Naive thymus-derived CD4-positive, alpha-beta T cell (primary cell): ENCODE data around the gene SPC24. TPM values are rescaled to one million over a fixed set of nuclear protein-coding genes. Genes with fewer than 3 reads are reported as not detected.

Experiments used
- ATAC-seq: fragments of 150-1000 bp; cut with Tn5 transposase; 2 replicates; pipeline ENCODE4 v1.10.0; 2021; ENCODE audit warnings: mild to moderate bottlenecking, moderate library complexity
- CTCF ChIA-PET: fragments of 350-600 bp; sonication (Branson Sonifier 250); formaldehyde crosslinking; loops from one replicate; lab custom pipeline; 2021; ENCODE audit warnings: antibody characterized with exemption; lab: Charles Lee
- POLR2A ChIA-PET: fragments of 350-600 bp; sonication (Branson Sonifier 250); formaldehyde crosslinking; loops from one replicate; lab custom pipeline; 2021; ENCODE audit warnings: antibody characterized with exemption, inconsistent platforms; lab: Charles Lee
- DNase-seq, 9 donors: peaks; one replicate each; pipeline versions ENCODE4 v3.0.0 to v3.0.0-alpha.2; 2020 to 2022; ENCODE audit warnings: mixed read lengths in 1 of 9
- H3K27ac ChIP-seq: one replicate; pipeline ENCODE4 v1.7.0; 2013; ENCODE audit warnings: mild to moderate bottlenecking, low read depth, low read length, moderate library complexity
- H3K27me3 ChIP-seq, 2 donors: one replicate each; pipeline ENCODE4 v1.7.0; 2013; ENCODE audit warnings: low read length in 2 of 2, mild to moderate bottlenecking in 2 of 2, moderate library complexity in 2 of 2; ENCODE audit not compliant: control insufficient read depth in 2 of 2, insufficient read depth in 2 of 2
- H3K36me3 ChIP-seq, 3 experiments: 1 replicate in 2 of 3; 2 replicates in 1 of 3; pipeline ENCODE4 v1.7.0; 2013; ENCODE audit warnings: low read length in 3 of 3, mild to moderate bottlenecking in 3 of 3, moderate library complexity in 1 of 3; ENCODE audit not compliant: insufficient read depth in 3 of 3, control insufficient read depth in 2 of 3
- H3K4me1 ChIP-seq, 2 donors: one replicate each; pipeline ENCODE4 v1.7.0; 2013; ENCODE audit warnings: low read length in 2 of 2, mild to moderate bottlenecking in 2 of 2, moderate library complexity in 1 of 2; ENCODE audit not compliant: control insufficient read depth in 2 of 2, insufficient read depth in 2 of 2
- H3K4me3 ChIP-seq: 2 replicates; pipeline ENCODE4 v1.7.0; 2013; ENCODE audit warnings: mild to moderate bottlenecking, low read length
- H3K9me3 ChIP-seq, 3 experiments: 1 replicate in 2 of 3; 2 replicates in 1 of 3; pipeline ENCODE4 v1.7.0; 2013; ENCODE audit warnings: low read length in 3 of 3; ENCODE audit not compliant: control insufficient read depth in 2 of 3
- H3K27ac Mint-ChIP-seq, 9 donors: one replicate each; pipeline ENCODE4 v1.8.0; 2020 to 2022; ENCODE audit warnings: mixed read lengths in 9 of 9, mild to moderate bottlenecking in 8 of 9, moderate library complexity in 5 of 9, inconsistent platforms in 2 of 9
- H3K27me3 Mint-ChIP-seq, 5 donors: one replicate each; pipeline ENCODE4 v1.8.0; 2021 to 2022; ENCODE audit warnings: mixed read lengths in 5 of 5, mild to moderate bottlenecking in 1 of 5
- H3K36me3 Mint-ChIP-seq, 5 donors: one replicate each; pipeline ENCODE4 v1.8.0; 2020 to 2022; ENCODE audit warnings: mixed read lengths in 5 of 5, mild to moderate bottlenecking in 3 of 5, inconsistent platforms in 1 of 5
- H3K4me1 Mint-ChIP-seq, 7 donors: one replicate each; pipeline ENCODE4 v1.8.0; 2020 to 2022; ENCODE audit warnings: mixed read lengths in 7 of 7, mild to moderate bottlenecking in 3 of 7, inconsistent platforms in 1 of 7
- H3K4me3 Mint-ChIP-seq, 10 donors: one replicate each; pipeline ENCODE4 v1.8.0; 2020 to 2022; ENCODE audit warnings: mild to moderate bottlenecking in 10 of 10, mixed read lengths in 10 of 10, moderate library complexity in 6 of 10, inconsistent platforms in 2 of 10
- H3K9me3 Mint-ChIP-seq, 11 donors: one replicate each; pipeline ENCODE4 v1.8.0; 2020 to 2022; ENCODE audit warnings: mixed read lengths in 11 of 11, mild to moderate bottlenecking in 4 of 11, inconsistent platforms in 1 of 11, moderate library complexity in 1 of 11
- intact Hi-C, 2 donors: fragments of 100-400 bp; cut with micrococcal nuclease; formaldehyde crosslinking; loops; one replicate each; pipeline ENCODE4 v1.15.1; 2023
- polyA plus RNA-seq, 2 donors: library from polyadenylated mRNA; unstranded; fragments of 300-500 nt; fragmentation: Illumina TruSeq; gene quantifications; one replicate each; pipeline ENCODE4 v1.2.3, GENCODE V29; 2021
- total RNA-seq, 6 experiments: library from RNA in 5 of 6; stranded (reverse) in 5 of 6; gene quantifications; 1 replicate in 5 of 6; 2 replicates in 1 of 6; pipeline ENCODE4 v1.2.3 and lab custom pipeline; 2021 to 2026

SPC24 gene
- total and polyA plus RNA-seq, 7 experiments from 2014 or later: 0.33 to 45.4 (median 1.4) TPM; not detected in 1

- H3K27ac Mint-ChIP-seq: peak overlapping the region in 8 of 9 donors; percentile 37 to 81 (median 66)
- ChIA-PET CTCF (interaction anchor here (0.6 to 1.7 kb wide), 8 partner anchors 9 to 1087 kb away, joined by 3 to 8 read pairs (median 4); no protein-coding TSS in a partner anchor), POLR2A (interaction anchor here (0.6 to 0.7 kb wide), 2 partner anchors 460 to 754 kb away, joined by 3 to 4 read pairs; no protein-coding TSS in a partner anchor)
- H3K36me3 Mint-ChIP-seq: peaks cover 0 to 5% (median 0%) of the 10 kb centered on the region in 5 donors
- peaks cover 4 to 12% of the 10 kb centered on the region in 2 donors for H3K4me1 ChIP-seq
- peak overlapping the region; percentile 52 for H3K4me3 ChIP-seq
- intact Hi-C loops: loop anchor here (1.0 kb wide), 3 partner anchors 66 to 450 kb away; no protein-coding TSS in a partner anchor
- no peaks in the 10 kb centered on the region for H3K9me3 Mint-ChIP-seq
- H3K9me3 ChIP-seq: no peaks in the 10 kb centered on the region
- H3K27me3 ChIP-seq: no peaks in the 10 kb centered on the region
- no peaks in the 10 kb centered on the region for H3K27me3 Mint-ChIP-seq
- H3K36me3 ChIP-seq: no peaks in the 10 kb centered on the region
- peak; percentile 81 for ATAC-seq
- H3K4me1 Mint-ChIP-seq: peaks cover 7 to 23% (median 11%) of the 10 kb centered on the region in 7 donors
- H3K4me3 Mint-ChIP-seq: peak overlapping the region; percentile 76 to 90 (median 86)
- peak; percentile 27 to 64 (median 56) for DNase-seq
- no peak overlapping the region for H3K27ac ChIP-seq
Measured at GRCh38 chr19:11137542-11138384, 17.8 kb downstream of the SPC24 start.

DNA sequence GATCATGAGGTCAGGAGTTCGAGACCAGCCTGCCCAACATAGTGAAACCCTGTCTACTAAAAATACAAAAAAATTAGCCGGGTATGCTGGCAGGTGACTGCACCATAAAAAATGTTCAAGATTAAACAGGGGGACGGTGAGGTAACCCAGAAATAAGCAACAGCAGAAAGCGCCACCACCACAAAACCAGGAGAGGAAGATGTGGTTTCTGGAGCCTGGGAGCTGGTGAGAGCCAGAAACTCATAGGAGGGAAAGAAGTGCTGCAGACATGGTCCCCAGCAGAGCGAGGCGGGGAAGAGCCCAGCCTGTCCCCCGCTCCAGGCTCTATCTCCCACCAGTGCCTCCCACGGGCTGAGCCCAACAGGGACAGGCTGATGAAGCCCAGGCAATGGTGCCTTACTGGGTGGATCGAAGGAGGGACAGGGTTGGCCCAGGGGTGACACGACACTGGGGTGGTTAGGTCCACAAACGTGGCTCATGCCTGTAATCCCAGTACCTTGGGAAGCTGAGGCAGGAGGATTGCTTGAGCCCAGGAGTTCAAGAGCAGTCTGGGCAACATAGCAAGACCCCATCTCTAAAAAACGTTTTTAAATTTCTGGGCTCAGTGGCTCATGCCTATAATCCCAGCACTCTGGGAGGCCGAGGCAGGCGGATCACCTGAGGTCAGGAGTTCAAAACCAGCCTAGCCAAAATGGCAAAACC, 19.0 kb downstream of the SPC24 start:
- ChIA-PET POLR2A (no interaction called here), CTCF (interaction anchor here (1.7 kb wide), 1 partner anchor 101 kb away, joined by 8 read pairs; no protein-coding TSS in a partner anchor)
- Histone ChIP-seq H3K9me3 (no peaks in the 10 kb centered on the region), H3K4me3 (no peak overlapping the region), H3K27me3 (no peaks in the 10 kb centered on the region), H3K27ac (no peak overlapping the region), H3K4me1 (peaks cover 4 to 9% of the 10 kb centered on the region in 2 donors), H3K36me3 (peaks cover 0 to 7% (median 0%) of the 10 kb centered on the region in 3 experiments)
- Mint-ChIP-seq H3K4me3 (peak overlapping the region in 4 of 10 donors; percentile 61 to 87 (median 86)), H3K4me1 (peaks cover 7 to 23% (median 11%) of the 10 kb centered on the region in 7 donors), H3K9me3 (no peaks in the 10 kb centered on the region), H3K36me3 (peaks cover 0 to 11% (median 5%) of the 10 kb centered on the region in 5 donors), H3K27ac (peak overlapping the region in 3 of 9 donors; percentile 14 to 64 (median 28)), H3K27me3 (no peaks in the 10 kb centered on the region)
- intact Hi-C loops: loop anchor here (1.0 kb wide), 2 partner anchors 67 to 346 kb away; no protein-coding TSS in a partner anchor
- ATAC-seq (no peak), DNase-seq (no peak)

DNA sequence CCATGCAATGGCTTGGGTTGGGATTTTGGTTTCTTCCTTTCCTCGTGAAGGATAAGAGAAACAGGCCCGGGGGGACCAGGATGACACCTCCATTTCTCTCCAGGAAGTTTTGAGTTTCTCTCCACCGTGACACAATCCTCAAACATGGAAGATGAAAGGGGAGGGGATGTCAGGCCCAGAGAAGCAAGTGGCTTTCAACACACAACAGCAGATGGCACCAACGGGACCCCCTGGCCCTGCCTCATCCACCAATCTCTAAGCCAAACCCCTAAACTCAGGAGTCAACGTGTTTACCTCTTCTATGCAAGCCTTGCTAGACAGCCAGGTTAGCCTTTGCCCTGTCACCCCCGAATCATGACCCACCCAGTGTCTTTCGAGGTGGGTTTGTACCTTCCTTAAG, 24.1 kb downstream of the SPC24 start:
- H3K9me3 ChIP-seq: no peaks in the 10 kb centered on the region
- no peak overlapping the region for H3K4me3 ChIP-seq
- intact Hi-C loops: loop anchor here (1.0 kb wide), 3 partner anchors 95 to 195 kb away; no protein-coding TSS in a partner anchor
- Mint-ChIP-seq H3K4me1 (peaks cover 0 to 13% (median 5%) of the 10 kb centered on the region in 7 donors), H3K36me3 (peaks cover 0 to 33% (median 14%) of the 10 kb centered on the region in 5 donors), H3K27ac (peak overlapping the region in 1 of 9 donors; percentile 72), H3K27me3 (no peaks in the 10 kb centered on the region), H3K9me3 (no peaks in the 10 kb centered on the region), H3K4me3 (no peak overlapping the region)
- peaks cover 0 to 45% (median 2%) of the 10 kb centered on the region in 3 experiments for H3K36me3 ChIP-seq
- CTCF ChIA-PET: interaction anchor here (4.2 kb wide), 1 partner anchor 96 kb away, joined by 32 read pairs; no protein-coding TSS in a partner anchor
- no peak for DNase-seq
- no peaks in the 10 kb centered on the region for H3K27me3 ChIP-seq
- H3K27ac ChIP-seq: no peak overlapping the region
- POLR2A ChIA-PET: no interaction called here
- H3K4me1 ChIP-seq: no peaks in the 10 kb centered on the region
- no peak for ATAC-seq

DNA sequence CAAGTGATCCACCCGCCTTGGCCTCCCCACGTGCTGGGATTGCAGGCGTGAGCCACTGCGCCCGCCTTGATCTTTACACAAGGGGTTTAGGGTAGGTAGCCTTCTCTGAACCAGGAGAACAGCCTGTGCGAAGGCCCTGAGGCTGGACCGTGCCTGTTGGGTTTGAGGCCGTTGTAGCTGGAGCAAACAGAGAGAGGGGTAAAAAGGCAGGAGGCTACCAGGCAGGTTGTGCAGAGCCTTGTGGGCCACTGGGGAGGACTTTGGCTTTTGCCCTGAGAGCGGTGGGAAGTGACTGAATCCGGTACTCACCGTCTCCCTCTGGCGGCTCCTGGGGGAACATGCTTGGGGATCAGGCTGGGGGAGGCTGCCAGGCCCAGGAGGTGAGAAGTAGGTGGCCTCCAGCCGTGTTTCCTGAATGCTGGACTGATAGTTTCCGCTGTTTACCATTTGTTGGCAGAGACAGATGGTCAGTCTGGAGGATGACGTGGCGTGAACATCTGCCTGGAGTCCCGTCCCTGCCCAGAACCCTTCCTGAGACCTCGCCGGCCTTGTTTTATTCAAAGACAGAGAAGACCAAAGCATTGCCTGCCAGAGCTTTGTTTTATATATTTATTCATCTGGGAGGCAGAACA, 24.6 kb downstream of the SPC24 start:
- intact Hi-C loops: loop anchor here (1.0 kb wide), 3 partner anchors 95 to 195 kb away; no protein-coding TSS in a partner anchor
- peak; percentile 87 for ATAC-seq
- Histone ChIP-seq H3K27me3 (no peaks in the 10 kb centered on the region), H3K4me3 (no peak overlapping the region), H3K27ac (no peak overlapping the region), H3K9me3 (no peaks in the 10 kb centered on the region), H3K4me1 (no peaks in the 10 kb centered on the region), H3K36me3 (peaks cover 0 to 47% (median 2%) of the 10 kb centered on the region in 3 experiments)
- peak; percentile 42 to 75 (median 64) for DNase-seq
- Mint-ChIP-seq H3K4me1 (peaks cover 0 to 9% (median 4%) of the 10 kb centered on the region in 7 donors), H3K27ac (peak overlapping the region in 3 of 9 donors; percentile 38 to 72 (median 45)), H3K27me3 (no peaks in the 10 kb centered on the region), H3K4me3 (no peak overlapping the region), H3K36me3 (peaks cover 0 to 38% (median 18%) of the 10 kb centered on the region in 5 donors), H3K9me3 (no peaks in the 10 kb centered on the region)
- POLR2A ChIA-PET: no interaction called here
- CTCF ChIA-PET: interaction anchor here (0.7 to 4.2 kb wide), 5 partner anchors 12 to 119 kb away, joined by 4 to 32 read pairs (median 6); no protein-coding TSS in a partner anchor

DNA sequence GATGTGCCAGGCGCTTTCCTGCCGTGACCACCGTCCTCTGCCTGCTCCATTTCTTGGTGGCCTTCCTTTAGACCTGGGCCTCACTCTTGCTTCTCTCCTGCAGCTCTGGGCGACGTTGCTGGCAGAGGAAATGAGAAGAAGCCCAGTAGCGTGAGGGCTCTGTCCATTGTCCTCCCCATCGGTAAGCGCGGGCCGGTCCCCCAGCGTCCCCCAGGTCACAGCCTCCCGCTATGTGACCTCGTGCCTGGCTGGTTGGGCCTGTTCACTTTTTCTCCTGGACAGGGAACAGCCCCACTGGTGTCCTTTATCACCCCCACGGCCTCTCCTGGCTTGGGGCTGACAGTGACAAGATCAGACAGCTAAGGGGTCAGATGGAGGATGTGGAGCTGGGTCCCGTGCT, 27.7 kb downstream of the SPC24 start:
- H3K27me3 Mint-ChIP-seq: no peaks in the 10 kb centered on the region
- Histone ChIP-seq H3K27me3 (no peaks in the 10 kb centered on the region), H3K4me3 (no peak overlapping the region), H3K27ac (no peak overlapping the region), H3K9me3 (no peaks in the 10 kb centered on the region), H3K36me3 (peaks cover 0 to 67% (median 9%) of the 10 kb centered on the region in 3 experiments), H3K4me1 (no peaks in the 10 kb centered on the region)
- DNase-seq (no peak), ATAC-seq (no peak)
- CTCF ChIA-PET: interaction anchor here (0.6 to 4.2 kb wide), 3 partner anchors 93 to 189 kb away, joined by 3 to 32 read pairs (median 4); no protein-coding TSS in a partner anchor
- peaks cover 0 to 43% (median 21%) of the 10 kb centered on the region in 5 donors for H3K36me3 Mint-ChIP-seq
- POLR2A ChIA-PET: interaction anchor here (0.7 kb wide), 1 partner anchor 463 kb away, joined by 4 read pairs; no protein-coding TSS in a partner anchor
- peaks cover 0 to 9% (median 5%) of the 10 kb centered on the region in 7 donors for H3K4me1 Mint-ChIP-seq
- H3K4me3 Mint-ChIP-seq: no peak overlapping the region
- intact Hi-C loops: no loop called here
- peak overlapping the region in 1 of 9 donors; percentile 46 for H3K27ac Mint-ChIP-seq
- no peaks in the 10 kb centered on the region for H3K9me3 Mint-ChIP-seq
